ENCODE measurements around the gene CEL. TPM values are rescaled to one million over a fixed set of nuclear protein-coding genes. Genes with fewer than 3 reads are reported as not detected.

CEL gene
- total and polyA plus RNA-seq, 10 of the 15 experiments (the other 5 are each of a cell fraction or from before 2014, with no cell fraction given), result 0.05 to 4.1 (median 0.29) TPM; not detected in 2

GRCh38 chr9:133057006-133057405 lies 4.8 kb upstream of the CEL start (continued):
- TF ChIP-seq ETV6 (conservative IDR thresholded peaks at IDR 0.05 in 1 of 2, IDR thresholded peaks at IDR 0.05 in 1 of 2; ENCODE audit: borderline replicate concordance in 1 of 2, low read depth in 1 of 2) (no peak), PAX5 (IDR thresholded peaks at IDR 0.05; ENCODE audit: borderline replicate concordance, low read depth, low read length) (no peak), HCFC1 (IDR thresholded peaks at IDR 0.05; ENCODE audit: low read length) (no peak), IRF4 (IDR thresholded peaks at IDR 0.05; ENCODE audit: low read depth, low read length) (no peak)
- TF ChIP-seq, protein P1, sequence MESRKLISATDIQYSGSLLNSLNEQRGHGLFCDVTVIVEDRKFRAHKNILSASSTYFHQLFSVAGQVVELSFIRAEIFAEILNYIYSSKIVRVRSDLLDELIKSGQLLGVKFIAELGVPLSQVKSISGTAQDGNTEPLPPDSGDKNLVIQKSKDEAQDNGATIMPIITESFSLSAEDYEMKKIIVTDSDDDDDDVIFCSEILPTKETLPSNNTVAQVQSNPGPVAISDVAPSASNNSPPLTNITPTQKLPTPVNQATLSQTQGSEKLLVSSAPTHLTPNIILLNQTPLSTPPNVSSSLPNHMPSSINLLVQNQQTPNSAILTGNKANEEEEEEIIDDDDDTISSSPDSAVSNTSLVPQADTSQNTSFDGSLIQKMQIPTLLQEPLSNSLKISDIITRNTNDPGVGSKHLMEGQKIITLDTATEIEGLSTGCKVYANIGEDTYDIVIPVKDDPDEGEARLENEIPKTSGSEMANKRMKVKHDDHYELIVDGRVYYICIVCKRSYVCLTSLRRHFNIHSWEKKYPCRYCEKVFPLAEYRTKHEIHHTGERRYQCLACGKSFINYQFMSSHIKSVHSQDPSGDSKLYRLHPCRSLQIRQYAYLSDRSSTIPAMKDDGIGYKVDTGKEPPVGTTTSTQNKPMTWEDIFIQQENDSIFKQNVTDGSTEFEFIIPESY (IDR thresholded peaks at IDR 0.05), result no peak
- TF ChIP-seq, protein P2, sequence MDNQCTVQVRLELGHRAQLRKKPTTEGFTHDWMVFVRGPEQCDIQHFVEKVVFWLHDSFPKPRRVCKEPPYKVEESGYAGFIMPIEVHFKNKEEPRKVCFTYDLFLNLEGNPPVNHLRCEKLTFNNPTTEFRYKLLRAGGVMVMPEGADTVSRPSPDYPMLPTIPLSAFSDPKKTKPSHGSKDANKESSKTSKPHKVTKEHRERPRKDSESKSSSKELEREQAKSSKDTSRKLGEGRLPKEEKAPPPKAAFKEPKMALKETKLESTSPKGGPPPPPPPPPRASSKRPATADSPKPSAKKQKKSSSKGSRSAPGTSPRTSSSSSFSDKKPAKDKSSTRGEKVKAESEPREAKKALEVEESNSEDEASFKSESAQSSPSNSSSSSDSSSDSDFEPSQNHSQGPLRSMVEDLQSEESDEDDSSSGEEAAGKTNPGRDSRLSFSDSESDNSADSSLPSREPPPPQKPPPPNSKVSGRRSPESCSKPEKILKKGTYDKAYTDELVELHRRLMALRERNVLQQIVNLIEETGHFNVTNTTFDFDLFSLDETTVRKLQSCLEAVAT (IDR thresholded peaks at IDR 0.05), result no peak

DNA sequence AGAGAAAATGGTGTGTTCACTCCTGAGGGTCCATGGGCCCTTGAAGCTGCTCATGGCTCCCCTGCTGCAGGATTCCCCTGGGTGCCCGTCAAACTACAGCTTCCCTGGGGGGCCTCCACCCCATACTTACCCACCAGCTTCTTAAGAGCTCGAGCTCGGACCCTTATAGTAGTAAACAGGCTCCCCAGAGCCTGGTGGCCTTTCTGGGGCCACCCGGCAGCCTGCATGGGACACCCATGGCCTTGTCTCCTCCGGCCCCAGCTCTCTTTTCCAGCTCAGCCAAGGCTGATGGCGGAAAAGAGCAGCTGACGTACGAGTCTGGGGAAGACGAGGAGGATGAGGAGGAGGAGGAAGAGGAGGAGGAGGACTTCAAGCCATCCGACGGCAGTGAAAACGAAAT lies 4.2 kb upstream of the CEL start:
- intact Hi-C loops (cut with micrococcal nuclease; ENCODE audit: unreplicated experiment), result no loop called here
- ATAC-seq, result no peak
- BruUV-seq (replicated peaks), result no TSS peak
- TF ChIP-seq PML (IDR thresholded peaks at IDR 0.05; ENCODE audit: low read length) (no peak), ZBTB4 (CRISPR knock-in tag; IDR thresholded peaks at IDR 0.05) (no peak), ZBTB11 (CRISPR knock-in tag; IDR thresholded peaks at IDR 0.05) (no peak)
- TF ChIP-seq, protein P3, sequence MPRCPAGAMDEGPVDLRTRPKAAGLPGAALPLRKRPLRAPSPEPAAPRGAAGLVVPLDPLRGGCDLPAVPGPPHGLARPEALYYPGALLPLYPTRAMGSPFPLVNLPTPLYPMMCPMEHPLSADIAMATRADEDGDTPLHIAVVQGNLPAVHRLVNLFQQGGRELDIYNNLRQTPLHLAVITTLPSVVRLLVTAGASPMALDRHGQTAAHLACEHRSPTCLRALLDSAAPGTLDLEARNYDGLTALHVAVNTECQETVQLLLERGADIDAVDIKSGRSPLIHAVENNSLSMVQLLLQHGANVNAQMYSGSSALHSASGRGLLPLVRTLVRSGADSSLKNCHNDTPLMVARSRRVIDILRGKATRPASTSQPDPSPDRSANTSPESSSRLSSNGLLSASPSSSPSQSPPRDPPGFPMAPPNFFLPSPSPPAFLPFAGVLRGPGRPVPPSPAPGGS (IDR thresholded peaks at IDR 0.05; ENCODE audit: borderline replicate concordance, insufficient read depth, low read depth, low read length, poor library complexity, severe bottlenecking), result no peak

More for the DNA sequence above, 4.2 kb upstream of the CEL start:
- no peak overlapping the region for H3K4me3 ChIP-seq
- in situ Hi-C loops (cut with MboI), result no loop called here
- no peak overlapping the region for H3K4me2 ChIP-seq (ENCODE audit: control insufficient read depth, insufficient read depth)
- ChIA-PET CTCF (no interaction called here), RAD21 (ENCODE audit: unreplicated experiment) (no interaction called here), SMC1A (ENCODE audit: uncharacterized antibody, unreplicated experiment) (interaction anchor here (0.8 kb wide), 1 partner anchor 45 kb away, joined by 3 read pairs; no protein-coding TSS in a partner anchor), POLR2A (no interaction called here)
- H3K9me3 ChIP-seq (replicated peaks; ENCODE audit: control insufficient read depth, insufficient read depth, low read length), result no peaks in the 10 kb centered on the region
- DNase-seq (ENCODE audit: low read depth, low spot score) (no peak), FAIRE-seq (no peak)
- no peak overlapping the region for H3K27ac ChIP-seq (ENCODE audit: control insufficient read depth, insufficient read depth)
- H2AFZ ChIP-seq (ENCODE audit: control insufficient read depth, low read depth, low read length), result no peak overlapping the region
- H3K27me3 ChIP-seq (replicated peaks in 1 of 2; ENCODE audit: control insufficient read depth in 2 of 2, insufficient read depth in 2 of 2, low read length in 1 of 2), result no peaks in the 10 kb centered on the region
- H3K9ac ChIP-seq (ENCODE audit: control insufficient read depth, insufficient read depth, low read length), result no peak overlapping the region
- peaks cover 27% of the 10 kb centered on the region for H3K4me1 ChIP-seq (ENCODE audit: control insufficient read depth, insufficient read depth, low read length)
- H3K36me3 ChIP-seq (ENCODE audit: control insufficient read depth in 2 of 2, insufficient read depth in 2 of 2, low read length in 1 of 2), result peaks cover 10 to 23% of the 10 kb centered on the region in 2 experiments; a peak in 3 of 4 replicates
- no peaks in the 10 kb centered on the region for H4K20me1 ChIP-seq (ENCODE audit: control insufficient read depth, insufficient read depth)
- 98% methylated on average over 12 of the region's 12 CpGs for WGBS (ENCODE audit: insufficient coverage, insufficient replicate concordance, low lambda C conversion rate, missing lambda C conversion rate)
- no peaks in the 10 kb centered on the region for H3K79me2 ChIP-seq (ENCODE audit: control insufficient read depth, insufficient read depth, low read length)
